Limb (tissue), 2 donors: ENCODE results near the gene FRY.

Experiments
- DNase-seq, 2 donors: peaks; one replicate each; pipeline ENCODE4 v3.0.0-alpha.2; 2016; ENCODE audit errors: extremely low spot score in 2 of 2

The FRY gene

DNA sequence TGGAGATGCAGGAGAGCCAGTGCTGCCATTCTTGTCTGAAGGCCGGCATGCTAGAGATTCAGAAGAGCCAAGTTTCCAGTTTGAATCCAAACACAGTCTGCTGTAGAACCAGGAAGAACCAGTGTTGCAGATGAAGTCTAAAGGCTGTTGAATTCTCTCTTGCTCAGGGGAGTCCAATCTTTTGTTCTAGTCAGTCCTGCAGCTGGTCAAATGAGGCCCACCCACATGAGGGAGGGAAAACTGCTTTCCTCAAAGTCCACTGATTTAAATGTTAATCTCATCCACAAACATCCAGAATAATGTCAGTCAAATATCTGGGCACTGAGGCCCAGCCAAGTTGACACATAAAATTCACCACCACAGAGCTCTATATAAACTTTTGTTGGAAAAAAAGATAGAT lies 136.6 kb downstream of the FRY start:
- no peak for DNase-seq

DNA sequence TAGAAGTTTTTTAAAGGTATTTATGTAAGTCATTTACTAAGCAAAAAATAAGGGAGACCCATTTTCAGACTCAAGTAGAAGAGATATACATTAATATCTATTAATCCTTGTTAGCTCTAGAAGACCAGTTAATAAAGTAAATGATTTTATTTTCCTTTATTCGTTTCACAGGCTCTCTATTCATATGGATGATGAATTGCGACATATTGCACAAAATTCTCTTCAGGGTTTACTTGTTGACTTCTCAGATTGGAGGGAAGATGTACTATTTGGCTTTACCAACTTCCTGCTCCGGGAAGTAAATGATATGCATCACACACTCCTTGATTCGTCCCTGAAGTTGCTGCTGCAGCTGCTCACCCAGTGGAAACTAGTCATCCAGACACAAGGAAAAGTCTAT lies 139.3 kb downstream of the FRY start:
- DNase-seq, result no peak

DNA sequence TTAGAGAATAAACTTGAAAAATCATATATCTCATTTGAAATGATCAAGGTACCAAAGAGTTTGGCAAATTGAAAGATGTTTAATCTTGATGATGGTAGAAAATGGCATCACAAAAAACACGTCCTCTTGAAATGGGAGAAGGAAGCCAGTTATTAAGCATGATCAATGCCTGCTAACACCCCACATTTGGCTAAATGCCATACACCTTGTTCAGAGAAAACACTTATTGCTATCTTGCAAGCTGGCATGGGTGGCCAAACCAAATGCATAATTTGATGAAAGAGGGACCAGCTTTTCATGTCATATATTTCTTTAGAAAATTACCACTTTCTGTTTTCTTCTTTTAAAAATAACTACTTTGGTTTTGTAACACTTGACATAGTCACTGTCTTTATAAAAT lies 142.3 kb downstream of the FRY start:
- no peak for DNase-seq

DNA sequence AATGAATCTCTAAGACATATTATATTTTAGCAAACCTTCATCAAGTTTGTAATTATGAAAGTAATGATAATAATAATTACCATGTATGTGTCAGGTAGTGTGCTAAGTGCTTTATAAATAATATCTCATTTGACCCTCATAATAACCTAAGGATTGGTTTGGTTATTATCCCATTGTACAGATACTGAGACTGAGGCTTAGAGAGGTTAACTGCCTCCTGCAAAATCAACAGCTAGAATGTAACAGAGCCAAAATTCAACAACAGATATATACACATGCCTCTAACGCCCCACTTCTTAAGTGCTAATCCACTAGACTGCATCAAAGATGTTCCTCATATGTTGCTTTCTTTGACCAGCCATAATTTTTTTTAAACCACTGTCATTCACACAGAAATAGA lies 142.8 kb downstream of the FRY start:
- no peak for DNase-seq

DNA sequence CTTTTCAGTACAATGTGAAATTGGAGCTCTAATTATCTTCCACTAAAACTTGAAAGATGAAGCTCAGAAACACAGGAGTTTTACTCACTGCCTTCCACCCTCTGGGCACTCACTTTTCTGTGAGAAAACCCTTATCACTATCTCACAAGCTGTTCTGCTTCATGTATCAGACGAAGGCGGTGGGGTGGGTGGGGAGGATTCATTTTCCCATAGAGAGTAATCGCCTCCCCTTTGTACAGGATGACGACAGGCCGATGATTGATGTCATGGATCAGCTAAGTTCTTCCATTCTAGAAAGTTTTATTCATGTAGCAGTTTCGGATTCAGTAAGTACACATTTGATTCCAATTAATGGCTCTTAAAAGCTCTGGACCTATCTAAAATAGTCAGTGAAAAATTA lies 143.7 kb downstream of the FRY start:
- no peak for DNase-seq

DNA sequence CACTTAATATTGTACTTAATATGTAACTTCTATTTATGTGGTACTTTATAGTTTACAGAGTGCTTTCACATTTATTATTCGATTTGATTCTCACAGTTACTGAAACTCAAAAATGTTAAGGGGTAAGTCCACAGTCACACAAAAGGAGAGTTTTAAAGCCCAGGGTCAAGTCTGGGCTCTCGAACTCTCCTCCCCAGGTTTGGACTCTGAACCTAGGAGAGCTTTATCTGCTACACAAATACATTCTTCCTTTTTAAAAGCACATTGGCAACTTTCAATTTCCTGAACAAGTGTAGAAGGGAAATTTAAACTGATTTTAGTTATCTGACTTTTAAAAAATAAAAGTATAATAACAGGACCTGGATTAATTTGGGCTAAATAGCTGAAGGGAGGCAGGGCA lies 144.4 kb downstream of the FRY start:
- DNase-seq, result no peak

DNA sequence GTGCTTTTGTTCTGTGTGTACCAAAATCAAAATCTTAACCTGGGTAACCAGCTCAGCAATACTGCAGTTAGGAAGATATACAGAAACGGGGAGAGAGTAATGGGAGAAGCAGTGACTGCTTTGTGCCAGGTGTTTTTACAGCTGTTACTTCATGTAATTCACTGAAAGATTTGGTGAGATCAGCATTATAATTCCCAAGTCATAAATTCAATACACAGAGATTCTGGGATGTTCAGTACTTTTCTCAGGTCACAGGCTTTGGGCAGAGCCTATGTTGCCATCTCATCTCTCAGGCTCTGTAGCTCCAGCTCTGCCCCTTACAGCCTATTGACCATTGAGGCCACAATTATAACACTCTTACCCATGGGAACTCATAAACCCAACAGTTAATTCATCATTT lies 145.1 kb downstream of the FRY start:
- no peak for DNase-seq

DNA sequence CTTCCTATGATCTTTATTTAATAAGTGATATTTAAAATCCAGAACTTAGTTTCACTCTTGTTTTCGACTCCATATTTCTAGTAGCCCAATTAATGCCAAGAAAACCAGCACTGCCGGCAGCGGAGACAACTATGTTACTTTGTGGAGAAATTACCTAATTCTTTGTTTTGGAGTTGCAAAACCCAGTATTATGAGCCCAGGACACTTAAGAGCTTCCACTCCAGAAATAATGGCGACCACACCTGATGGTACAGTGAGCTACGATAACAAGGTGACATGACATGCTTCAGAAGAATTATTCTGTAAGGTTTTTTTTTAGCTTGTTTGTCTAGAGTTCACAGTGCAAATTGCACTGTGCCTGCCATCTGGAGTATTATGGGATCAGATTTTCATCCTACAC lies 147.2 kb downstream of the FRY start:
- no peak for DNase-seq

DNA sequence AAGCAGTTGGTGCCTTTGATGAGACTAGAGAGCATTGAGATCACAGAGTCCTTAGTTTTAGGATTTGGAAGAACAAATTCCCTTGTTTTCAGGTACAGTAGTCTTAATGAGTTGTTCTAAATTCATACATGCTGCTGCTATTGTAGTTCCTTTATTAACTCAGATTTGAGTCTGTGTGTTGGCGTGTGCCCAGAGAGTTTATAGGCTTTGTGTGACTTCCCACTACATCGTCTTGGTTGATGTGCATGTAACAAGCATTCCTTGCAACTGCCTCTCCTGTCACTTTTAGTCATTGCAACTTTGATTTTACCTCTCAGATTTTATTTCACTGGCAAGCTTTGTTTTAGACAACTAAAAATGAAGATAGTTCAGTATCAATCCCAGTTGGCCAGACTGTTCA lies 148.1 kb downstream of the FRY start:
- no peak for DNase-seq

DNA sequence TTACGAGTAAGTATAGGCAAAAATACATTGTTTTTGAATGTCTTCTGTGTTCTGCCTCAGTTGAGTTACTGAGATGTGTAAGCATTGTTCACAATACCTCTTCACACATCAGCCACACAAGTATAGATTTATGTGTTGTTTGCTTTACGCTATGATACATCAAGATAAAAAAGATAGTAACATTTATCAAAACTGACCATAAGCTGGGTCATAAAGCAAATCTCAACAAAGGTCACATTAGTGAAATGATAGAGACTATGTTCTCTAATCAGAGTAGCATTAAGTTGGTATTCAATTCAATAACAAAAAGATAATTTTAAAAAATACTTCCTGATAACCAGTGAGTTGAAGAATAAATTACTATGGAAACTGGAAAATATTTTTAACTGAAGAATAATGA lies 156.1 kb downstream of the FRY start:
- DNase-seq, result no peak

DNA sequence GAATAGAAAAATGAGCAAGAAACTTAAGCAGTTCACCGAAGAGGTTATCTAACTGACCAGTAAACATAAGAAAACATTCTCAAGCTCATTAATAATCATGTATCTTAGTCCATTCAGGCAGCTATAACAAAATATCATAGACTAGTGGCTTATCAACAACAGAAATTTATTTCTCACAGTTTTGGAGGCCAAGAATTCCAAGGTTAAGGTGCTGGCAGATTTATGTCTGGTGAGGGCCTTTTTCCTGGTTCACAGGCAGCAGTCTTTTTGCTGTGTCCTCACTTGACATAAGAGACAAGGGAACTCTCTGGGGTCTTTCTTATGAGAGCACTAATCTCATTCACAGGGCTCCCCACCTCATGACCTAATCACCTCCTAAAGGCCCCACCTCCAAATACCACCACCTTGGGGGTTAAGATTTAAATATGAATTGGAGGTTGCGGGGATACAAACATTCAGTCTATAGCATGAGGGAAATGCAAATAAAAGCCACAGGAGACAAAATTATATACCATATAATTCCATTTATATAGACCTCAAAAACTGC lies 160.0 kb downstream of the FRY start:
- DNase-seq, result no peak

DNA sequence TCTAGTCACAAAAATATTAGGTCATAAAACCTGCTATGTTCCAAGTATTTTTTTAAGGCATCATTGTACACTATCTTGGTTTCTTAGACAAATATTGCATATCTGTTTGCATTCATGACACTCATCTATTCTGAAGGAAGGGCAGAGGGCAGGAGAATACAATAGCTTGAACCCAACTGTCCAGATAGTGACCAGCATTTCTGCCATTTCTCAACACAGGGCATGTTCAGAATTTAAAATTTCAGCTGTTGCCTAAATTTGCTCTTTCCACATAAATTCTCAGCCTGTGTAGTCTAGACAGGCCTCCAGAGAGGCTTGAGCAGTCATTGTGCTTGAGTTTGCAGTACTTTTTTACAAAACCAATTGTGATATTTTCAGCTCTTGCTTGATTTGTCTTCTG lies 164.1 kb downstream of the FRY start:
- no peak for DNase-seq

DNA sequence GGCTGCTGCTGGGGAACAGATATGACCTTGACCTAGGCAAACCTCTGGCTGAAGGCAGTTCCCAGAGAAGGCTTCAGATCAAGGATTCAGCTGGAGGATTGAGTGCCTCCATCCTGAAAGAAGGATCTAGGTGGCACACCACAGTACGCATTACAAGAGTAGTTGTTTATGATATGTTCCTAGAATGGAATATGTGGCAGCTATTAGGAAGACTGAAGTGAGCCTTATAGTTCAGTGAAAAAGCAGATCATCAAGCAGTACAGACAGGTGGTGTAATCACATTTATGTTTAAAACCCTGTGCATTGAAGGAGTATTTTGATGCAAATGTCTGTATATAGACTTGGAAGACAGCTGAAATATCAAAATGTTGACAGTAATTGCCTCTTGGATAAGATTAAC lies 167.6 kb downstream of the FRY start:
- DNase-seq, result no peak

DNA sequence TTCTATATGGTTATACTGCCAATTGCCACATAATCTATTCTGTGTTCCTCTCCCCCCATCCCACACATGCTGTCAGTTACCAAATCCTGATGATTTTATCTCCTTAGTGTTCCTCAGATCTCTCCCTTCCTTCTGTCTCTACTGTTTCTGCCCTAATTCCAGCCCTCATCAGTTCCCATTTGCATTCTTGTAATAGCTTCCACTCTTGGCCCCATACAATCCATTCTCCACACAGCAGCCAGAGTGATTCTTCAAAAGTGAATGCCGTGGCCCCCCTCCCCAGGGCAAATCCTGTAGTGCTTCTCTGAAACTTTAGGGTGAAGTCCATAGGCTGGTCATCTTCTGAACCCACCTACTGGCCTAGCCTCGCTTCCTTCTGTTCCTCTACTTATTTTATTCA lies 169.2 kb downstream of the FRY start:
- DNase-seq, result no peak

DNA sequence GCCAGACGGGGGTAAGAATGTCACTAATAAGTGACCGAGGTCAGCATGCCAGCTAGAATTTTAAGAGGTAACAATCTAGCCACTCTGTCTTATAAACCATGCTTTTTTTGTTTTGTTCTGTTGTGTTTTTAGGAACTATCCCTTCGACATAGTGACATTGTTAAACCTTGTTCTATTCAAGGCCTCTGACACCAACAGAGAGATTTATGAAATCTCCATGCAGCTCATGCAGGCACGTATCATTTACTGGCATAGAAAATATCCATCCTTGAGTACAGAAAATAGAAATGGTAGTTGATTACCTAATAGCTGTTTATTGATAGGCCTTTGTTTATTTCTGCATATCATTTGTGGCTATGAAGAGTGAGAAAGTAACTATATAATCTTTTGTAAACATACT lies 170.2 kb downstream of the FRY start:
- no peak for DNase-seq

DNA sequence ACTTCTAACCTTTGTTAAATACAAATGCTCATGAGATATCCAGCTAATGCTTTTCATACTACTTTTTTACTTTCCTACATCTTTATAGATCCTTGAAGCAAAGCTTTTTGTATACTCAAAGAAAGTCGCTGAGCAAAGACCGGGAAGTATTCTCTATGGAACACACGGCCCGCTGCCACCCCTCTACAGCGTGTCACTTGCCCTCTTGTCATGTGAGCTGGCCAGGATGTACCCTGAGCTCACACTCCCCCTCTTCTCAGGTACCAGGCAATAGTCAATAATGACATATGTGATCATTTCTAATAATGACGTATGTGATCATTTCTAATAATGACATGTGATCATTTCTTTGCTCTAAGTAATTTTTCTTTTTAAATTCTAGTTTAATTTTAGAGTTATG lies 170.7 kb downstream of the FRY start:
- no peak for DNase-seq

DNA sequence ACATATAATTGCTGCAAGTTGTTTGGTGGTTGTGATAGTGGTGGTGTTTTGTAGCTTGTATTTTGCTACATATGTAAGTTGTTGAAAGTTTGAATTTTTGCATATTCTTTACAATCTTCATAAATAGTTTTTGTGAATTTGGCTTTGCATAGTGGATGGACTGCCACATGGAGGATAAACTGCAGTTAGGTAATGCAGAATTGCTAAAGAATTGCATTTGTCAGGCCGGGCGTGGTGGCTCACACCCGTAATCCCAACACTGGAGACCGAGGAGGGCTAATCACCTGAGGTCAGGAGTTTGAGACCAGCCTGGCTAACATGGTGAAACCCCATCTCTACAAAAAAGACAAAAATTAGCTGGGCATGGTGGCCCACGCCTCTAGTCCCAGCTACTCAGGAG lies 171.6 kb downstream of the FRY start:
- DNase-seq, result no peak

DNA sequence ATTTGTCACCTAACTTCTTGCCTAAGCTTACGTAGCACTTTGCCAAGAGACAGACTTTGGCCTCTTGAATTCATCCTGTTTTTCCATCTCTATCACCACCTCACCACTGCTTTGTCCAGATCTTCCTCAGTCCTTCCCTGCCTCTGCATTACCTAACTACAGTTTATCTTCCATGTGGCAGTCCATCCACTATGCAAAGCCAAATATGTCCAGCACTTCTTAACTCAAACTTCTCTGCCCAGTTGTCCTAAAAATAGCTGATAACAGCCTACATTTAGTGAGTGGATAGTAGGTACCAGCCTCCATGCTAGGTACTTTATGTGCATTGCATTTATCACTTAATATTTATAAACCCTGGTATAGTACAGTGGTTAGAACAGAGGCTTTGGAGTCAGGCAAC lies 172.2 kb downstream of the FRY start:
- DNase-seq, result no peak

DNA sequence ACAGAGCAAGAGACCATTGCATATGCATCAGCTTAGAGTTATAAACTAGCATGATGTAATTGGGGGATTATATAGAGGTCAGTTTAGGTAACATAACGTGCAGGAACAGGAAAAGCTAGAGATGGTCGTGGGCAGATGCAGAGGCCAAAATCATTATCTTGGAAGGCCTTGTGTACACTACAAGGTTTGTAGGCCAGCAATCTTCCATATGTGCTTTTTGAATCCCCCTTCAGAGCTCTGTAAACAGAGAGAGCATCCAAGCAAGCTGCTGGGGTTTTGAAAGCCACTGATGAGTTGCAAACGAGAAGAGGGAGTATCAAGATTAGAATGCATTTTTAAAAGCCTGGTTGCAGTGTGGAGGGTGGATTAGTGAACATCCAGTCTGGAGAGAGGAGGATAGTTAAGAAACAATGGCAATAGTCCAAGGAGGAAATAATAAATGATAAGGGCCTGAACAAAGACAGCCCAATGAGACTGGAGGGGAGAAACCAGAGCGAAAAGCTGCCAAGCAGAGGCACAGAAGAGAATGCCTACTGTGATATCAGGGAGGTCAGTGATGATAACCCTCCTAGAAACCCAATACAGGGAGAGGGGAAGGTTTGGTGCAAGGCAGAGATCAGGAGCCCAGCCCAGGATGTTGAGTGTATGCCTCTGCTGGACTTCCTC lies 174.0 kb downstream of the FRY start:
- no peak for DNase-seq

DNA sequence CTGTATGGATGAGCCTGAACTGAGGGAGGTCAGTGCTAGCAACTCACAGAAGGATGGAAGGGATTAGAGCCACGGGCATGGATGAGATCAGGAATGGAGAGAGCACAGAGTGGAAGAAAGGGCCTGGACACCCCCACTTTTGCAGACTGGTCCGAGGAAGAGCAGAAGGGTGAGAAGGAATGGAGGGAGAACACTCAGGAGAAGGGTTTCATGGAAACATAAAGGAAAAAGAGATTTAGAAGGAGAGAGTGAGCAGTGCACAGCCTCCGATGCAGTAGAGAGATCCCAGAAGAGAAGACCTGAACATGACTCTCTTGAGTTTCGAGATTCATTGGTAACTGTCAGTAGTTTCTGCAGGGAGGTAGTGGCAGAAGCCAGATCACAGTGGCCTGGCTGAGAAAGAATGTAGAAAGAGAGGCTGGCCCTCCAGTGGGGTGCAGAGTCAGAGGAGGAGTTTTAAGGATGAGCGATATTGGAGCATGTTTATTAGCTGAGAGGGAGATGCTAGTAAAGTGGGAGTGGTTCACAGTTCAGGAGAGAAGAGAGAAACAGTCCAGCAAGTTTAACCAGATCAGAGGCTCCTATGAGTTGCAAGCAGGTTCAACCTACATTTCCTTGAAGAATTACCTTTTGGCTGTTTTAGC lies 174.6 kb downstream of the FRY start:
- no peak for DNase-seq

DNA sequence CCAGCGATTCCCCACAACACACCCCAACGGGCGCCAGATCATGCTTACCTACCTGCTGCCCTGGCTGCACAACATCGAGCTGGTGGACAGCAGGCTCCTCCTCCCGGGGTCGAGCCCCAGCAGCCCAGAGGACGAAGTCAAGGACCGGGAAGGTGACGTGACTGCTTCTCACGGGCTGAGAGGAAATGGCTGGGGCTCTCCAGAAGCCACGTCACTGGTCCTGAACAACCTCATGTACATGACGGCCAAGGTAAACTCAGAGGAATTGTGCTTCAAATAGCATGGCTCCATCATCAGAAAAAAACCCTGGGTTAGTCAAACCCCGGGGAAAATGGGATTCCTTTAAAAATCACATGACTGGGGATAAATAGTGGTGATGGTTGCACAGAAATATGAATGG lies 177.3 kb downstream of the FRY start:
- DNase-seq, result no peak

DNA sequence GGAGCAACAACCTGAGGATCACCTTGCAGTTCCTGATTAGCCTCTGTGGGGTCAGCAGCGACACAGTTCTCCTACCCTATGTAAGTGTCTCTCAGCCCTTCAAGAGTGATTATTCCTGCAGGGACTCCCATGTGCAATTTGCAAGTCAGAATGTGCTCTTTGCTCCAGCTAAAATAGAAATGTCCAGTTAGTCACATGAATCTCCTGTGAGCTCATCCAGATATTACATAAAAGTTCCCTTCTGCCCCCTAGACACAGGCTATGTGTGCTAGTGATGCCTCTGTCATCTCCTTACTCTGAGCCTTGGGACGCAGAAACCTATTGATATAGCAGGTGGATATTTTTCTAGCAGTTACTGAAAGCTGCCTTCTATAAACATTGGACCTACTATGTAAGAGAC lies 178.1 kb downstream of the FRY start:
- DNase-seq, result no peak

DNA sequence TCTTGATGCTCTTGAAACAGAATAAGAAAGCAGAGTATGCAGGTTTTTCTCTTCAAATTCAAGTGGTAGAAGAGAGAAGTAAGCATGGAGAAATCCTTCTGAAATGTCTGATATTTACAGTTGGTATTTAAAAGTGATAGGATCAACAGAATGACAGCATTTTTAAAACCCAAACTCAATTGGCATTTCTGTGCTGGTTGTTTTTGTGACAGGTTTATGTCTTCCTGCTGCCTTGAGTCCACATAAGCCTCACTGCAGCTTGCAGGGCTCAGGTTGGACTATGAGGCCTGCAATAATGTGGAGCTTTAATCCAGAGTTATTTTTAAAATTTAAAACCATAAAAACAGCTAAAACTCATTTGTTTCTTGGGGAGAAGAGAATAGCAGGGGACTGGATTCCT lies 178.5 kb downstream of the FRY start:
- no peak for DNase-seq

DNA sequence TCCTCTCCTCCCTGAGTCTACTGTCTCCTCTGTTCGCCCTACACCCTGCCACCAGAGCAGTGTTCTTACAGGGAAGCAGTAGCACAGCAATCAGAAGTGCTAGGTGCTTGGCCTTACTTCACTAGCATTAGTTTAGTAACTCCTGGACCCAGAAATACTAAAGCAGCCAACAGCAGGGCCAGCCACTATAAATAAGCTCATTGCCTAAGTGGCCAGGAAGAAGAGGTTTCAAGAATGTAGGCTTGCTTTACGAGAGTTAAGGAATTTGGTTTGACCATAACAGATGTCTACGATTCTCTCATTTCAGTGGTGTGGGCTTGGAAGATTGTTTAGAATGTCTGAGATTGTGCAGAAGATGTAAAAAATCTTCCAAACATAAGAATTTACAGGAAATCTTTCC lies 180.2 kb downstream of the FRY start:
- no peak for DNase-seq
